ENCODE data around the gene USP10. TPM values are rescaled to one million over a fixed set of nuclear protein-coding genes. Genes with fewer than 3 reads are reported as not detected.

USP10 gene
- total and polyA plus RNA-seq, 3 donors from 2014 or later, result 53.6 to 108 (median 101) TPM

- peaks cover 2% of the 10 kb centered on the region for H3K4me1 ChIP-seq
- WGBS, 2 donors, result 89 to 98% methylated on average over 17 of the region's 17 CpGs
- DNase-seq, result no peak
- H3K4me3 ChIP-seq, result no peak overlapping the region
- H3K36me3 ChIP-seq (ENCODE audit: low read depth, missing control alignments), result no peaks in the 10 kb centered on the region
- no peaks in the 10 kb centered on the region for H3K9me3 ChIP-seq
- intact Hi-C loops (cut with DNase I; ENCODE audit: low total_unique reads), result no loop called here
- no peak for TF ChIP-seq POLR2A (IDR thresholded peaks at IDR 0.05)
- no peaks in the 10 kb centered on the region for H3K27me3 ChIP-seq
- no peak overlapping the region for H3K27ac ChIP-seq
Measured at GRCh38 chr16:84761448-84762368, 61.9 kb downstream of the USP10 start.

GRCh38 chr16:84763164-84763563 lies 63.4 kb downstream of the USP10 start:
- TF ChIP-seq POLR2A (IDR thresholded peaks at IDR 0.05) (no peak), CTCF (IDR thresholded peaks at IDR 0.05) (no peak)
- H3K4me3 ChIP-seq, result no peak overlapping the region
- intact Hi-C loops (cut with DNase I; ENCODE audit: low total_unique reads), result no loop called here
- no peak for DNase-seq
- no peaks in the 10 kb centered on the region for H3K36me3 ChIP-seq (ENCODE audit: low read depth, missing control alignments)
- no peak overlapping the region for H3K27ac ChIP-seq
- H3K27me3 ChIP-seq, result no peaks in the 10 kb centered on the region
- WGBS, 2 donors, result 88 to 89% methylated on average over 8 of the region's 8 CpGs
- H3K4me1 ChIP-seq, result peaks cover 5% of the 10 kb centered on the region
- H3K9me3 ChIP-seq, result no peaks in the 10 kb centered on the region

GRCh38 chr16:84763629-84764028 lies 63.8 kb downstream of the USP10 start:
- Histone ChIP-seq H3K36me3 (ENCODE audit: low read depth, missing control alignments) (no peaks in the 10 kb centered on the region), H3K4me3 (no peak overlapping the region), H3K9me3 (no peaks in the 10 kb centered on the region), H3K27me3 (no peaks in the 10 kb centered on the region), H3K4me1 (peaks cover 6% of the 10 kb centered on the region), H3K27ac (no peak overlapping the region)
- no peak for TF ChIP-seq POLR2A (IDR thresholded peaks at IDR 0.05)
- TF ChIP-seq CTCF (IDR thresholded peaks at IDR 0.05), result no peak
- WGBS, 2 donors, result 91 to 92% methylated on average over 15 to 17 of the region's 17 CpGs
- DNase-seq, result peak; percentile 72
- intact Hi-C loops (cut with DNase I; ENCODE audit: low total_unique reads), result no loop called here

GRCh38 chr16:84764970-84765369 lies 65.2 kb downstream of the USP10 start:
- no peak overlapping the region for H3K4me3 ChIP-seq
- 73 to 81% methylated on average over 2 of the region's 2 CpGs for WGBS, 2 donors
- TF ChIP-seq CTCF (IDR thresholded peaks at IDR 0.05), result no peak
- TF ChIP-seq POLR2A (IDR thresholded peaks at IDR 0.05), result no peak
- DNase-seq, result no peak
- intact Hi-C loops (cut with DNase I; ENCODE audit: low total_unique reads), result no loop called here
- no peak overlapping the region for H3K27ac ChIP-seq
- H3K27me3 ChIP-seq, result no peaks in the 10 kb centered on the region
- H3K36me3 ChIP-seq (ENCODE audit: low read depth, missing control alignments), result no peaks in the 10 kb centered on the region
- no peaks in the 10 kb centered on the region for H3K9me3 ChIP-seq
- peaks cover 6% of the 10 kb centered on the region for H3K4me1 ChIP-seq

- intact Hi-C loops (cut with DNase I; ENCODE audit: low total_unique reads), result no loop called here
- Histone ChIP-seq H3K36me3 (ENCODE audit: low read depth, missing control alignments) (no peaks in the 10 kb centered on the region), H3K9me3 (no peaks in the 10 kb centered on the region), H3K4me3 (no peak overlapping the region), H3K27ac (peak overlapping the region in 1 of 2 donors; percentile 60), H3K4me1 (peaks cover 6% of the 10 kb centered on the region), H3K27me3 (no peaks in the 10 kb centered on the region)
- 80 to 87% methylated on average over 17 of the region's 17 CpGs for WGBS, 2 donors
- DNase-seq, result no peak
- TF ChIP-seq CTCF (IDR thresholded peaks at IDR 0.05), result no peak
- no peak for TF ChIP-seq POLR2A (IDR thresholded peaks at IDR 0.05)
Measured at GRCh38 chr16:84765616-84766580, 66.1 kb downstream of the USP10 start.
